H1 (cell line): Measurements from ENCODE around the gene PTPRH. TPM values are rescaled to one million over a fixed set of nuclear protein-coding genes. Genes with fewer than 3 reads are reported as not detected.

Experiments used
- CTCF ChIA-PET: fragments of 300-600 bp; sonication (Branson Sonifier 250); formaldehyde crosslinking; loops from one replicate; lab custom pipeline; 2021; ENCODE audit not compliant: partially characterized antibody; lab: Charles Lee
- POLR2A ChIA-PET: fragments of 300-600 bp; sonication (Branson Sonifier 250); formaldehyde crosslinking; loops from one replicate; lab custom pipeline; 2021; ENCODE audit warnings: inconsistent platforms; ENCODE audit not compliant: partially characterized antibody; lab: Charles Lee
- DNase-seq, 2 experiments: peaks; one replicate each; pipeline versions ENCODE4 v3.0.0 to v3.0.0-alpha.2; 2010 to 2022; ENCODE audit warnings: low spot score in 2 of 2, low read depth in 1 of 2, mixed read lengths in 1 of 2
- FAIRE-seq: peaks from 2 replicates; lab custom pipeline; 2011; peaks lifted over from hg19 to GRCh38; lab: Jason Lieb, UNC
- H2AFZ ChIP-seq: 2 replicates; pipeline ENCODE4 v1.8.1; 2012; ENCODE audit warnings: low read length, inconsistent platforms
- H2AK5ac ChIP-seq: 2 replicates; pipeline ENCODE4 v1.6.1; 2013; ENCODE audit warnings: low read depth, low read length
- H2BK120ac ChIP-seq: replicated peaks from 2 replicates; pipeline ENCODE3; 2013; ENCODE audit warnings: low read depth, low read length, inconsistent platforms
- H2BK12ac ChIP-seq: 2 replicates; pipeline ENCODE4 v1.6.1; 2013; ENCODE audit warnings: low read depth, low read length
- H2BK15ac ChIP-seq: 2 replicates; pipeline ENCODE4 v1.6.1; 2013; ENCODE audit warnings: low read length
- H2BK20ac ChIP-seq: 2 replicates; pipeline ENCODE4 v1.6.1; 2013; ENCODE audit warnings: low read length
- H2BK5ac ChIP-seq: 2 replicates; pipeline ENCODE4 v1.6.1; 2013; ENCODE audit warnings: low read depth, low read length
- H3K14ac ChIP-seq: 2 replicates; pipeline ENCODE4 v1.6.1; 2013; ENCODE audit warnings: inconsistent platforms; ENCODE audit not compliant: insufficient read length
- H3K18ac ChIP-seq: 2 replicates; pipeline ENCODE4 v1.6.1; 2013; ENCODE audit warnings: low read length; ENCODE audit errors: extremely low read depth
- H3K23ac ChIP-seq: 2 replicates; pipeline ENCODE4 v1.6.1; 2013; ENCODE audit warnings: inconsistent platforms; ENCODE audit not compliant: insufficient read length
- H3K23me2 ChIP-seq: 2 replicates; pipeline ENCODE4 v1.6.1; 2013; ENCODE audit warnings: low read depth, low read length
- H3K27ac ChIP-seq: 2 replicates; pipeline ENCODE4 v1.6.1; 2011; ENCODE audit warnings: low read depth, low read length, inconsistent platforms
- H3K27me3 ChIP-seq, 4 experiments: replicated peaks in 1 of 4; 1 replicate in 1 of 4; 2 replicates in 3 of 4; pipeline versions ENCODE4 v1.6.1 to v1.8.1; 2011 to 2013; ENCODE audit warnings: low read length in 3 of 4, mild to moderate bottlenecking in 3 of 4, inconsistent platforms in 2 of 4, mixed read lengths in 2 of 4, moderate library complexity in 1 of 4; ENCODE audit not compliant: control insufficient read depth in 3 of 4, insufficient read depth in 3 of 4; ENCODE audit errors: extremely low read depth in 1 of 4
- H3K36me3 ChIP-seq, 4 experiments: 2 replicates each; pipeline versions ENCODE4 v1.6.1 to v1.8.1; 2011 to 2013; ENCODE audit warnings: mild to moderate bottlenecking in 4 of 4, low read length in 3 of 4, moderate library complexity in 2 of 4, control low read depth in 1 of 4, inconsistent platforms in 1 of 4; ENCODE audit not compliant: insufficient read depth in 4 of 4, control insufficient read depth in 2 of 4
- H3K4ac ChIP-seq: replicated peaks from 2 replicates; pipeline ENCODE3; 2013; ENCODE audit warnings: low read length, low read depth, mixed read lengths, inconsistent platforms; ENCODE audit not compliant: insufficient read length
- H3K4me1 ChIP-seq, 4 experiments: replicated peaks in 1 of 4; 1 replicate in 1 of 4; 2 replicates in 3 of 4; pipeline versions ENCODE4 v1.6.1 to v1.8.1; 2011 to 2013; ENCODE audit warnings: low read length in 3 of 4, inconsistent platforms in 2 of 4, mixed read lengths in 1 of 4; ENCODE audit not compliant: insufficient read depth in 4 of 4, control insufficient read depth in 3 of 4
- H3K4me2 ChIP-seq, 2 experiments: 2 replicates each; pipeline versions ENCODE4 v1.6.1 to v1.8.1; 2011 to 2013; ENCODE audit warnings: low read depth in 2 of 2, low read length in 2 of 2, control low read depth in 1 of 2, inconsistent platforms in 1 of 2, mild to moderate bottlenecking in 1 of 2; ENCODE audit not compliant: insufficient read depth in 1 of 2
- H3K4me3 ChIP-seq, 4 experiments: fragments of 200-600, 300-600 bp in 1 of 4; sonication (generic), shearing (Covaris generic), sonication (Bioruptor Twin) in 1 of 4; 2 replicates each; pipeline versions ENCODE4 v1.5.1 to v1.8.1; 2011 to 2016; ENCODE audit warnings: low read length in 4 of 4, low read depth in 3 of 4, control low read depth in 2 of 4, inconsistent platforms in 2 of 4, mild to moderate bottlenecking in 2 of 4, mixed read lengths in 1 of 4, moderate library complexity in 1 of 4; ENCODE audit not compliant: insufficient read depth in 2 of 4; ENCODE audit errors: extremely low read depth in 1 of 4
- H3K56ac ChIP-seq: replicated peaks from 2 replicates; pipeline ENCODE3; 2013; ENCODE audit warnings: low read depth, mild to moderate bottlenecking, mixed read lengths, low read length, inconsistent platforms; ENCODE audit not compliant: insufficient read length
- H3K79me1 ChIP-seq: 2 replicates; pipeline ENCODE4 v1.6.1; 2013; ENCODE audit warnings: low read depth, low read length, control low read depth
- H3K79me2 ChIP-seq, 2 experiments: 2 replicates each; pipeline versions ENCODE4 v1.6.1 to v1.8.1; 2012 to 2013; ENCODE audit warnings: low read length in 2 of 2, mild to moderate bottlenecking in 2 of 2, inconsistent platforms in 1 of 2; ENCODE audit not compliant: insufficient read depth in 2 of 2, control insufficient read depth in 1 of 2
- H3K9ac ChIP-seq, 4 experiments: replicated peaks in 1 of 4; 1 replicate in 1 of 4; 2 replicates in 3 of 4; pipeline versions ENCODE4 v1.6.1 to v1.8.1; 2011 to 2013; ENCODE audit warnings: low read depth in 3 of 4, low read length in 3 of 4, control low read depth in 2 of 4, mild to moderate bottlenecking in 2 of 4, moderate library complexity in 2 of 4, inconsistent platforms in 1 of 4; ENCODE audit errors: extremely low read depth in 1 of 4
- H3K9me3 ChIP-seq, 2 experiments: 2 replicates each; pipeline versions ENCODE4 v1.6.1 to v1.8.1; 2012 to 2013; ENCODE audit warnings: mild to moderate bottlenecking in 2 of 2, moderate library complexity in 2 of 2, control low read depth in 1 of 2, inconsistent platforms in 1 of 2, low read depth in 1 of 2, low read length in 1 of 2, mixed read lengths in 1 of 2; ENCODE audit not compliant: insufficient read depth in 2 of 2
- H4K20me1 ChIP-seq, 2 experiments: replicated peaks in 1 of 2; 2 replicates each; pipeline versions ENCODE3 to v1.8.1; 2011 to 2013; ENCODE audit warnings: inconsistent platforms in 2 of 2, low read length in 2 of 2, mild to moderate bottlenecking in 1 of 2; ENCODE audit not compliant: insufficient read depth in 2 of 2, control insufficient read depth in 1 of 2
- H4K5ac ChIP-seq: 2 replicates; pipeline ENCODE4 v1.6.1; 2013; ENCODE audit warnings: low read length, low read depth, mixed read lengths, inconsistent platforms; ENCODE audit not compliant: insufficient read length
- H4K8ac ChIP-seq: 2 replicates; pipeline ENCODE4 v1.8.0; 2013; ENCODE audit warnings: mild to moderate bottlenecking, moderate library complexity, low read length, inconsistent platforms; ENCODE audit not compliant: insufficient read depth; ENCODE audit errors: extremely low read depth
- H4K91ac ChIP-seq: replicated peaks from 2 replicates; pipeline ENCODE3; 2013; ENCODE audit warnings: low read length, mixed read lengths, inconsistent platforms; ENCODE audit not compliant: insufficient read length
- POLR2AphosphoS5 ChIP-seq: IDR thresholded peaks from 2 replicates; pipeline ENCODE4 v1.6.1; 2011; ENCODE audit warnings: low read depth, low read length
- ZNF274 ChIP-seq: IDR thresholded peaks from 2 replicates; pipeline ENCODE4 v1.7.0; 2012; ENCODE audit warnings: low read length, borderline replicate concordance; ENCODE audit errors: extremely low read depth
- WGBS, 2 experiments: shearing (Covaris generic) in 1 of 2; methylation state at CpG; one replicate each; pipeline versions ENCODE4 v1.1.6 to v1.1.7; 2013 to 2015; ENCODE audit warnings: low lambda C conversion rate in 2 of 2, mixed read lengths in 2 of 2, inconsistent platforms in 1 of 2, low coverage in 1 of 2, missing lambda C conversion rate in 1 of 2; ENCODE audit not compliant: insufficient replicate concordance in 2 of 2, insufficient coverage in 1 of 2, insufficient read length in 1 of 2; ENCODE audit errors: extremely low coverage in 1 of 2, missing lambda C conversion rate in 1 of 2; 5-methylcytosine and 5-hydroxymethylcytosine counted together
- polyA plus RNA-seq, 7 experiments: library from polyadenylated mRNA; depleted of rRNA in 3 of 7; stranded (reverse) in 5 of 7; unstranded in 2 of 7; fragments of >200 nt in 5 of 7; fragments of 200-250 nt in 2 of 7; gene quantifications; 1 replicate in 5 of 7; 2 replicates in 1 of 7; 4 replicates in 1 of 7; pipeline versions ENCODE4 v1.2.1 to v1.2.3, GENCODE V29; 2011 to 2013; ENCODE audit warnings: missing spikeins in 2 of 7, mixed read lengths in 2 of 7
- total RNA-seq: library from RNA; stranded (reverse); fragmentation: NEBNext Ultra II Directional; extraction: Animal tissue kit (Norgen Biotek cat#: 25700); gene quantifications from 2 replicates; pipeline ENCODE4 v1.2.1, GENCODE V29; 2021

Gene PTPRH
- total and polyA plus RNA-seq, 2 of the 8 experiments (the other 6 are each of a cell fraction or from before 2014, with no cell fraction given): 0.30 to 0.39 TPM

DNA sequence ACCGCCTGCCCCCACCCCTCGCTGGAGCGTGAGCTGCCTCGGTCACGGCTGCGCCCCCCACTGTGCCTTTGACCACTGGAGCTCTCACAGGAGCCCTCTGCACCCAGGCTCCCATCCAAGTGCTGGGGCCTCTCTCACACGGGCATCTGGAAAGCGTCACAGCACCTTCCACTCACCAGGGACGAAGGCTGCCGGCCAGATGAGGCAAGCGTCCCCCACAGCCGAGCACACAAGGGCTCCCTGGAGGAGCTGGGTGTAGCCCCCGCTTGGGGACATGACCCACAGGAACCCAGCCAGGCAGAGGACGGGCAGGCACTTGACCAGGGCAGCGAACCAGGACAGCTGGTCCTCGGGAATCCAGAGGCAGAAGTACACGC, 18.7 kb upstream of the PTPRH start:
- Histone ChIP-seq H3K4ac (no peak overlapping the region), H2BK15ac (no peak overlapping the region), H4K5ac (no peak overlapping the region), H4K91ac (no peak overlapping the region), H3K4me1 (no peaks in the 10 kb centered on the region), H2BK12ac (no peak overlapping the region), H3K27me3 (no peaks in the 10 kb centered on the region), H4K20me1 (peaks cover 3 to 21% of the 10 kb centered on the region in 2 experiments), H3K14ac (no peak overlapping the region), H3K23ac (no peak overlapping the region), H3K9me3 (no peaks in the 10 kb centered on the region), H4K8ac (no peak overlapping the region; the same call in 1 of the 2 replicates), H3K27ac (no peak overlapping the region), H2AFZ (no peak overlapping the region), H2BK120ac (no peak overlapping the region), H2AK5ac (no peak overlapping the region), H3K56ac (no peak overlapping the region), H3K79me2 (no peaks in the 10 kb centered on the region), H2BK20ac (no peak overlapping the region), H2BK5ac (peak overlapping the region; percentile 35; the same call in 1 of the 2 replicates), H3K9ac (no peak overlapping the region), H3K36me3 (peaks cover 5 to 14% (median 12%) of the 10 kb centered on the region in 4 experiments; a peak in 5 of 8 replicates), H3K4me3 (no peak overlapping the region), H3K23me2 (no peaks in the 10 kb centered on the region), H3K4me2 (no peak overlapping the region), H3K79me1 (no peaks in the 10 kb centered on the region; the same call in 1 of the 2 replicates), H3K18ac (no peak overlapping the region)
- POLR2A ChIA-PET: interaction anchor here (0.6 to 1.3 kb wide), 4 partner anchors 32 to 180 kb away, joined by 3 to 4 read pairs (median 4); partner anchors contain the start of gene UBE2S
- 88% methylated on average over 15 of the region's 17 CpGs; no CpG with 5 or more reads in 1 of the 2 experiments for WGBS, 2 experiments
- no peak for FAIRE-seq
- DNase-seq: no peak
- CTCF ChIA-PET: interaction anchor here (0.7 to 1.6 kb wide), 3 partner anchors 62 to 190 kb away, joined by 3 to 4 read pairs (median 4); partner anchors contain the start of gene DNAAF3
- TF ChIP-seq POLR2AphosphoS5: 0 out of 2 replicates have a peak, but pooled peaks have one; percentile 2
- TF ChIP-seq ZNF274: no peak
